ENCODE results near the gene SIRT3.

SIRT3 gene

DNA sequence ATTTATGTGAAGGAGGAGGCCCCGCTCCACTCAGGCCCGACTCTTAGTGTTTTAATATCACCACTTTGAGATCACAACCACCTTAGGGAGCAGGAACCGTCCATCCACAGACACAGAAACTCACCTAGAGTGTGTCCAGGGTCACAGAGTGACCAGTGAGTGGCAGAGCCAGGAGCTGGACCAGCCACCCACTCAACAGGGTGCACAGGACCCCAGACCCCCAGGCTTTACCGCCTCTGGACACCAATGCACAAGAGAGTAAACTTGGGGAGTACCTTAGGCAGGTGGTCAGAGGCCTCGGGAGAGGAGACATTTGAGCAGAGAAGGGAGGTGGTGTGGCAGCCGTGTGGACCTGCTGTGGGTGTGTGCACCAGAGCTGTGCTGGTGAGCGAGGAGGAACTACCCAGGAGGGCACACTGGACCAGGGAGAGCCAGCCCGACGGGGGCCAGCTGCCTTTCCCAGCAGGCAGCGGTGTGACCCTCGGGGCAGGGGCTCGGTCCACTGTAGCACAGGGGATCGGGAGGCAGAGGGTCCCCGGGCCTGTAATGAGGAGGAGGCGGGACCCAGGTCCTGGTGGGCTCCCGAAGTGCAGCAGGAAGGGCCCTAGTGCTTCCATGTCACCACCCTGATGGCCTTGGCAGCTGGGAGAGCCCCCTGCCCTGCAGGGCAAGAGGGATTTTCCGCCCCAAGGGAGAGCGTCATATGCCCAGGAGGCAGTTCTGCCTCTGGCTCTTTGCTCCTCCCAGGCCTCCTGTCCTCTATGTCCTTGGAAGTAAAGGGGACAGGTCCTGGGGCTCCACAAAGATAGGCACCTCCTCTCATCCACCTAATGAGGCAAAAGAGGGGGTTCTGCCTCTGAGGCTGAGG lies 34.5 kb upstream of the SIRT3 start:
- DNase-seq: no peak

- no peak for DNase-seq
Observed at GRCh38 chr11:269146-269890, 33.2 kb upstream of the SIRT3 start.

- peak; percentile 12 for DNase-seq
Observed at GRCh38 chr11:268716-269145, 32.6 kb upstream of the SIRT3 start.

GRCh38 chr11:267491-267994 lies 31.4 kb upstream of the SIRT3 start:
- DNase-seq: no peak

DNA sequence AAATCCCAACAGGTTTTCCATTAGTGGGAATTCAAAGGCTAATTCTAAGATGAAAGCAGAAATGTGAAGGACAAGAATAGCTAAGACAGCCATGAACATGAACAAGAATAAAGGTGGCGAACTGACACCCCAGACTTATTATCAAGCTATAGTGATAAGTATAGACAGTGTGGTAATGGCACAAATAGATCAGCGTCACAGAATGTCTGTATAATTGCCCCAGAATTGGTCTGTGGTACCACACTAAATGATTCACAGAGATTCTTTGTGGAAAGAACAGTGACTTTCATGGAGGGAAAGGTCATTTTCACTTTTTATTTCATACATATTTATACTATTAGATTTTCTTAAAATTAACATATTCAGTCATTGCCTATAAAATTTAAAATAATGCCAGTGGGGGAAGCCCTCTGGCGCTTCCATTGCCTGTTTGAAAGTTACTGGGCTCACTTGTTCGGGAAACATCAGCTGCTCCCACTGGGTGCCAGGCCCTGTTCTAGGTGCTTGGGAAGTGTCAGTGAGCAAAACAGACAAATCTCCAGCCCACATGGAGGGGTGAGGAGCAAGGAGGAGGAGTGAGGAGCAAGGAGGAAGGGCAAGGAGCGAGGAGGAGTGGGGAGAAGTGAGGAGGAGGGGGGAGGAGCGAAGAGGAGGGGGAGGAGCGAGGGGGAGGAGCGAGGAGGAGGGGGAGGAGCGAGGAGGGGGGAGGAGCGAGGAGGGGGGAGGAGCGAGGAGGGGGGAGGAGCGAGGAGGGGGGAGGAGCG lies 30.7 kb upstream of the SIRT3 start:
- no peak for DNase-seq

DNA sequence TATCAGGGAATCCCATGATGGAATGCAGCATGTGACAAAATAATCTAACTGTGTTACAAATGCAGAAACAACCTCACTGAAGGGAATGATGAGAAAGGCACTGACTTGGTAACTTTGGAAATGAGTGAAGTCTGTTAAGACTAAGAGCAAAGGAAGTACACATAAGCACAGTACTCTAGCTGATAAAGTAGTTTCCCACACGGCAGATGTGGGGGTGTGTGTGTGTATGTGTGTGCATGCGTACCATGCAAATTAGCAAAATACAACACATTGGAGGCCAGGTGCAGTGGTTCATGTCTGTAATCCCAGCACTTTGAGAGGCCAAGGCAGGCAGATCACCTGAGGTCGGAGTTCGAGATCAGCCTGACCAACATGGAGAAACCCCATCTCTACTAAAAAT lies 25.5 kb upstream of the SIRT3 start:
- DNase-seq: no peak

DNA sequence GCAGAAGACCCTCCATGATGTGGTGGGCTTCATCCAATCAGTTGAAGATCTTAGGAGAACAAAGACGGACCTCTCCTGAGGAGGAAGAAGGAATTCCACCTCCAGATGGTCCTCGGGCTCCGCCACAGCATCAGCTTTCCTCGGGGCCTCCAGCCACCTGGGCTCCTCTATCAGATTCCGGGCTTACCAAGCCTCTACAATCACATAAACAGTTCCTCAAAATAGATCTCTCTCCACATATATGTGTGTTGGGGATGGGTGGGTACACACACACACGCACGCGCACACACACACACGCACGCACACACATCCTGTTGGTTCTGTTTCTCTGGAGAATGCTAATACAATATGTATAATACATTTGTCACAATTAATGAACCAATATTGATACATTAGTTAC lies 23.3 kb upstream of the SIRT3 start:
- DNase-seq: peak; percentile 8

DNA sequence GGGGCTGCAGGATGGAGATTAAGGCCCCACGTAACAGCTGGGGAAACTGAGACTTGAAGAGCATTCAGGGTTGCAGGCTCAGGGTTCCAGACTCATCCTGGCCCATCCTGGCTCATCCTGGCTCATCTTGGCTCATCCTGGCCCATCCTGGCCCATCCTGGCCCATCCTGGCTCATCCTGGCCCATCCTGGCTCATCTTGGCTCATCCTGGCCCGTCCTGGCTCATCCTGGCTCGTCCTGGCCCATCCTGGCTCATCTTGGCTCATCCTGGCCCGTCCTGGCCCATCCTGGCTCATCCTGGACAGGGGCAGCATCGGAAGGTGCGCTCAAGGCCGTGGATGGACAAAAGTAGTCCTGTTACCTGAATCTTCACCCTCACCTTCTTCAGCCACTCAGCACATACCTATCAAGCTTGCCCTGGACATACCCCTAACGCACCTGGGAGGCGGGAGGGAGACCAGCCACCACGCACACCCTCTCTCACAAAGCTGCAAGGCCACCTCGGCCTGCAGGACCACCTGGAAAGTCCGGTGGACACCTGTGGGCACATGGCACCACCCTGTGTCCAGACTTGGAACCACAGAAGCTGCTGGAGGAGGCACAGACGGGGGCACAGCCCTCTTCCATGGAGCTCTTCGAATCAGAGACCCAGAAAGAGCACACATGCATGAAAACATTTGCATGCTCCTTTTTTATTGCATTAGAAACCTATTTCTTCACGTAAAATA lies 21.8 kb upstream of the SIRT3 start:
- DNase-seq: peak; percentile 40

GRCh38 chr11:256952-257737 lies 21.0 kb upstream of the SIRT3 start:
- no peak for DNase-seq

GRCh38 chr11:255816-256215 lies 19.7 kb upstream of the SIRT3 start:
- no peak for DNase-seq

GRCh38 chr11:255176-255575 lies 19.0 kb upstream of the SIRT3 start:
- DNase-seq: no peak

GRCh38 chr11:253886-254270 lies 17.7 kb upstream of the SIRT3 start:
- no peak for DNase-seq

- no peak for DNase-seq
Observed at GRCh38 chr11:253160-253885, 17.2 kb upstream of the SIRT3 start.

DNA sequence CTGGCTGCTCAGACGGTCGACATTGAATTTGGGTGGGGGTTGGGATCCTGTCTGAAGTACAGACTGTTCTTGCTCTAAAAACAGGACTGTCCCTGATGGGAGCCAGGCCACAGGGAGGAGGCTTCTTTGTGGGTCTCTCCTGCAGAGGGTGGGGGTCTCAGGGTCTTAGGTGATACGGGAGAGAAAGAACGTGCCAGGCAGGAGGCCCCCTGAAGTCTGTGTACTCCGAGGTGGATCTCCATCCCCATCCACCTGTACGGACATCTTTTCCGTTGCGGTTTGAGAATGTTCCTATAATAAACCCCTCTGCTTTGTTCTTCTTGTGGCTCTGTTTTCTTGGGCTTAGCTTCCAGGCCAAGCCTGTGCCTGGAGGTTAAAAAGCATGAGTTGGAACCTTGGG lies 16.5 kb upstream of the SIRT3 start:
- no peak for DNase-seq

DNA sequence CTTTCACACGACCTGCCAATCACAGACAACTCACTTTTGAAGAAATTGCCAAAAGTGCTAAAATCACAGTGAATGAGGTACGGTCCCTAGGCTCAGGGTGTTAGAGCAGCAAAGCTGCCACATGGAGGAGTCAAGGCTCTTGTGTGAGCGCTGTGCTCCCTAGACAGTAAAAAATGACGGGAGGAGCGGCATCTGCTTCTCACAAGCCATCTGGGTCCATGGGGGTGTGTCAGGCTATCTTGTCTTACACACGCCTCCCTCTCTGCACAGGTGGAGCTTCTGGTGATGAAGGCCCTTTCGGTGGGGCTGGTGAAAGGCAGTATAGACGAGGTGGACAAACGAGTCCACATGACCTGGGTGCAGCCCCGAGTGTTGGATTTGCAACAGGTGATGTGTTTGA lies 15.4 kb upstream of the SIRT3 start:
- peak; percentile 33 for DNase-seq

- DNase-seq: peak; percentile 40
Observed at GRCh38 chr11:250740-251299, 14.7 kb upstream of the SIRT3 start.

GRCh38 chr11:250274-250673 lies 14.1 kb upstream of the SIRT3 start:
- no peak for DNase-seq

DNA sequence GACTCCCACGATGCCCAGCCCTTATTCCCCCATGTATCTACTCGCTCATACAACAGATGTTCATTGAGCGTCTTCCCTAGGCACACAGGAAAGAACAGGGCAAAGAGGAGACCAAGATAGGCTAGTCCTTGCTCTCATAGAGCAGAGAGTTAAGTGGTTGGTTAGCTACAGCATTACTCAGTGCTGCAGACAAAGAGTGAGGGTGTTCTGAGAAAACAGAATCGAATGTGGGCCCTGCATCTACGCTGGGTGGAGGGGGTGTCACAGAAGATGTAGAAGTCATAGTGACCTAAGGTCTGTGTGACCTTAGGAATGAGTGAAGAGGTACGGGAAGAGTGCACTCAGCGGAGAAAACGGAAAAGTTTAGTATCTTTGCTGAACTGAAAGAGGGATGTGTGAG lies 12.9 kb upstream of the SIRT3 start:
- DNase-seq: no peak

DNA sequence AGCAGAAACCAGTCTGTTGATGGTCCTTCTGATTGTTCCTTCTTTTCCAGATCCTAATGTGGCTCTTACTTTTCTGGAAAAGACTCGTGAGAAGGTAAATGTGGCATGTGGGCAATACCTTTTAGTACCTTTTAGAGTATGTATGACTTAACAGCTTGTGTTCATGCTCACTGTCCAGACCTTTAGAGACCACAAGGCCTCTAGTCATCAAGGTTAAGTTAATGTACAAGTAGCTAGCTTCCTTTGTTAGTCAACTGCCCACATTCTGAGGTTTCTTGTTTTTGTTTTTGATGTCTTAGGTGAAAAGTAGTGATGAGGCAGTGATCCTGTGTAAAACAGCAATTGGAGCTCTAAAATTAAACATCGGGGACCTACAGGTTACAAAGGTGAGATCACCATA lies 8.2 kb upstream of the SIRT3 start:
- DNase-seq: no peak

DNA sequence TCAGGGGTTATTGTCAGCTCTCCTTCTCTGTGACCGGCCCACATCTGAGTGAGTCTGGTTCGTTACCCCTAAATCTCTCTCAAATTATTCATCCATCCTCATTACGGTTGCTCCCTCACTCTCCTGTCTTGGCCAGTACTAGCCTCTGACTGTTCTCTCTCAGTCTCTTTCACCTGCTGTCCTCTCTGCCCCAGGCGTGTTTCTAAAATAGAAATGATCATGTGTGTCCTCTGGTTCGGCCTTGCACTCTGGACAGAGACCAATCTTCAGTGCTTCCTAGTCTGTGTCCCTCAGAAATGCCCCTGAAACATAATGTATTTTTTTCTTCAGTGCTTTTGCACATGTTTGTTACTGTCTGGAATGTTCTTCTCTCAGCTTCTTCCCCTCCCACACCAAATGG lies 5.5 kb upstream of the SIRT3 start:
- DNase-seq: no peak

- DNase-seq: no peak
Observed at GRCh38 chr11:240315-240714, 4.2 kb upstream of the SIRT3 start.
